NCI-H2227 (cell line): Measurements from ENCODE around the gene MYL5.
"Not testable (repeated sequence)": the region's sequence is repeated elsewhere in the genome, so short reads cannot be mapped to it uniquely, and the experiment has no call there.

ENCODE experiments used
- DNase-seq: peaks from one replicate; lab custom pipeline; 2025; ENCODE audit not compliant: unreplicated experiment; lab: John Stamatoyannopoulos, UW

The MYL5 gene

DNA sequence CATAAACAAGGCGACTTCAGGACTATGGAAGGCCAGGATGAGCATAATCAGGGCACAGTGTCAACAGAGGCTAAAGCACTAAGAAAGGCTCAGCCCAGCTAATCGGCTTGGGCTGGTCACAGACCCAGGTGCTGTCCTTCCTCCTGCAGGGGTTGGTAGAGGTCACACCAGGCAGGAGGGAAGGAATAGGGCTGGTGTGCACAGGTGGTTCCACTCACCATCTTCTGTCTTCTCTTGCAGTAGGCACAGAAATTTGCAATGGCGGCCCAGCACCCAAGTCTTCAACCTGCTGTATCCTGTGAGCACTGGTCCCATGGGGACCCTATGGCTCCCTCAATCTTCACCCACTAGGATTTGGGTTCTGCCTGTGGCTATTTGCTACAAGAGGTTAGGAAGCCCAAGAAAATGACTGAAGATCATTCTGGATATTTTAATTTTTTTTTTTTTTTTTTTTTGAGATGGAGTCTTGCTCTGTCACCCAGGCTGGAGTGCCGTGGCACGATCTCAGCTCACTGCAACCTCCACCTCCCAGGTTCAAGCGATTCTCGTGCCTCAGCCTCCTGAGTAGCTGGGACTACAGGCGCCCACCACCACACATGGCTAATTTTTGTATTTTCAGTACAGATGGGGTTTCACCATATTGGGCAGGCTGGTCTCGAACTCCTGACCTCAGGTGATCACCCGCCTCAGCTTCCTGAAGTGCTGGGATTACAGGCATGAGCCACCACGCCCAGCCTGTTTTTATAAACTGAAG lies 4.4 kb upstream of the MYL5 start:
- not testable (repeated sequence) for DNase-seq

DNA sequence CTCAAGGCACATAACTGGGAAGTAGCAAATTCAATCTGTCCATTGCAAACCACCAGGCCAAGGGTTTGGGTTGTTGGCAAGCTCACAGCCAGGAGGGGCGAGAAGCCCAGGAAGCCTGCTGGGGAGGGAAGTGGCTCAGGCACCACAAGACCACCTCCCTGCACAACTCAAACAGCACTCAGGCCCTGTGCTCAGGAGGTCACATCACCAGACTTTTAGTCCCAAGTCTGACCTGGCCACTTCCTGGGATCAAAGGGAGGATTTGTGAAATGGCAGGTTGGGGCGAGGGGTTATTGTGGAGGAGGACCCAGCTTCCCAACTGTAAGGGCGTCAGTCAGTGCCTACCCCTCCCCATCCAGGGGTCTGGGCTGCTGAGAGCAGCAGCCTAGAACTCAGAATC lies 2.6 kb upstream of the MYL5 start:
- DNase-seq, result no peak

DNA sequence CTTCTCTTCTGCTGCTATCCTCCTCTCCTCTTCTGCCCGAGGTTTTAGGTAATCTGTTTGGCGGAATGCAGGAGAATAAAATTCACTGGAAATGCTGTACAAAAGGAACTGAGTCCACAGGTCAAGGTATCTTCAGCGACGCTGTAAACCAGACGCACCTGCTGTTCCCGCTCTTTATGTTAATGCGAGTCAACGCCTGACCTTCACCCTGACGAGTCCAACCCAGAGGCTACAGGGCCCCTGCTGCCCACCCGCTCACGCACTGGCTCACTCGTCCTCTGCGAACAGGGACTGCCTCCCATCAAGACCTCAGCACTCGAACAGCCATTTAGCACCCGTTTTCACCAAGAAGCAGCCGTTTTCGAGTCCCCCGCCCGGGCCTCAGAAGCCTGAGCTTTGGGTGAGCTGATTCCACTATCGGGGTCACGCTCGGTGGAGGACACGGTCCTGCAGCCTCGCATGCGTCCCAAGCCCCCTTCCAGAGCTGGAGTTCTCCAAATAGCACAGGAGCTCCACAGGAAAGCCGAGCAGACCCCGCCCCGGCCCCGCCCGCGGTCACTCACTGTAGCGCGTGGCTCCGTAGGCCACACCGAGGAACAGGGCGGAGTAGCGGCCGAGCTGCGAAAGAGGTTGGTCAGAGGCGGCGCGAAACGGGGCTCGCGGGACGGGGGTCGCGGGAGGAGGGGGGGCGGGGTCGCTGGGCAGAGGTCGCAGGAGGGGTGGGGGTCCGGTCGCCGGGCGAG lies 822 bp upstream of the MYL5 start:
- DNase-seq, result peak; percentile 34

DNA sequence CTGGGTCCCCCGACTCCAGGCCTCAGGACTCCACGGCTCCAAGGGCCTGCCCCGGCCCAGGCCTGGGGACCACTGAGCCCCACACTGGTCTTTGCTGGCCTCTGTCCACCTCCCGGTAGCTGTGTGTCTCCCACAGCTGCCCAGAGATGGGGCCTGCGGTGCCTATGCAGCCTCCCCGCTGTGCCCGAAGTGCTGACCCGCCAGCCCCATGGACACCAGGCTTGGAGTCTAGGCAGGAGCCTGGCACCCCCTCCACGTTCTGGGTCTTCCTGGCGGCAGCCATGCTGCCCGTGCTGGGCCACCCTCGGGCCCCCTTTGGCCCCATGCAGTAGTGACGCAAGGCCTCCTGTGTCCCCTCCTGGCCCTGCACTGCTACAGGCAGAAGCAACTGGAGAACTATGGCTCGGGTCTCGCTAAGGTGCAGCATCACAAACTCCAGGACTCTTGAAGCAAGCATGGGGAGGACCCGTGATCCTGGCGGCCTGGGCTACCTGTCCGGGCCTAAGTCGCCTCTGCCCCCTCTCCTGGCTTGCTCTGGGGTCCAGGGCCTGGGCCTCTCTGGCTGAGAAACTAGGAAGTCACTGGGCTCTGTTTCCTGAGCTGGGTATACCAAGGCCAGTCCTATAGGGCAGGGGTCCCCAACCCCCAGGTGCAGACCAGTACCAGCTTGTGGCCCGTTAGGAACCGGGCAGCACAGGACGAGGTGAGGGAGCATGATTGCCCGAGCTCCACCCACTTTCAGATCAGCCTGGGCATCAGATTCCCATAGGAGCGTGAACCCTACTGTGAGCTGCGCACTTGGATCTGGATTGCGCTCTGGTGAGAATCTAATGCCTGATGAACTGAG lies 917 bp downstream of the MYL5 start:
- no peak for DNase-seq

DNA sequence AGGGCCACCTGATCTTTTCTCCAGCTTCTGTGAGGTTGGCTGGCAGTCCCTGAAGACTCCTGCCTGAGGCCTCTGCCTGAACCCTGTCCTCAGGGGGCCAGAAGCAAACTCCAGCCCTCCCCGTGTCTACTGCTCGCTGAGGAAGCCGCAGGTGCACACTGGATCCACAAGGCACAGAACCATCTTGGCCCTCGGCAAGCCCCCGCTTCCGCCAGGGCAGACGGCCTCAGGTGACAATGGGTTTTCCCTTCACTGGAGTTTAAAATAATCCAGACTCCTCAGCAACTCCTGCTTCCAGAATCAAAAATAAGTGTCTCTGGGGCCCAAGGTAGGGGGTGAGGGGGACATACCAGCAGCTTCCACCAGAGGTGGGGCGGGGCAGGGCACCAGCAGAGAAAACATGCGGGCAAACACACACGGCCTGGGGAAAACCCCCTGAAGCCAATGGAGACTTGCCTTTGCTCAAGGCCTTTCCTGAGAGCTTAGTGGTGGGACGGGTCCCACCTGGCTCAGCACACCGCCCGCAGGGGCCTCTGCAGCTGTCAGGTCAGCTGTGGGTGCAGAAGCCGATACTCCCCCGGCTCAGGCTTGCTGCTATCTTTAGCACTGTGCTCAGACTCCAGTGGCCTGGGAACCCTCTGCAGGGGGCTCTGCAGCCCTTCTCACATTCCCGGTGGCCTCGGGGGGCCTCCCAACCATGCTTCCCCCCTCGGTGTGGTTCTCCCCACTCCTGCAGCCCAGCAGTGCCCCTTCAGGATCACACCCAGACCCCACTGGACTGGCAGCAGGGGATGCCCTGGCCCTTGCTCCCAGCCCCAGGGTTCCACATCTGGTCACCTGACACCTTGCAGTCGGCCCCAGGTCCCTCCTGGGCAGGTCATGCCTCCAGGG lies 1.9 kb downstream of the MYL5 start:
- no peak for DNase-seq

DNA sequence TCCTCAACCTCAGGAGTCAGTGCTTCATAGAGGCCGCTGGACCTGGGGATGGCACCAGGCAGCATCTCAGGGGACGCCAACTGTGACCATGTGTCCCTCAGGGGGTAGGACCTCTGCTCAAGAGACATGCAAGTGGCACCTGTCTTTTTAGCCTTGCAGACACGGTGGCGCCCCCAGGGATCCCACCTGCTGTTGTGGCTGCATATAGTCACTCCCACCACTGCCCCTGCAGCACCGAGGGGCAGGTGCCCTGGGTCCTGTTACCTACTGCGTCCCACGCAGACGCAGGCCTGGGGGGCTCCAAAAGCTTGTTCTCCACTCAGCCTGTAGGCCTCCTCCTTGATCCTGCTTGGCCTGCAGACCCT lies 2.5 kb downstream of the MYL5 start:
- DNase-seq, result no peak

DNA sequence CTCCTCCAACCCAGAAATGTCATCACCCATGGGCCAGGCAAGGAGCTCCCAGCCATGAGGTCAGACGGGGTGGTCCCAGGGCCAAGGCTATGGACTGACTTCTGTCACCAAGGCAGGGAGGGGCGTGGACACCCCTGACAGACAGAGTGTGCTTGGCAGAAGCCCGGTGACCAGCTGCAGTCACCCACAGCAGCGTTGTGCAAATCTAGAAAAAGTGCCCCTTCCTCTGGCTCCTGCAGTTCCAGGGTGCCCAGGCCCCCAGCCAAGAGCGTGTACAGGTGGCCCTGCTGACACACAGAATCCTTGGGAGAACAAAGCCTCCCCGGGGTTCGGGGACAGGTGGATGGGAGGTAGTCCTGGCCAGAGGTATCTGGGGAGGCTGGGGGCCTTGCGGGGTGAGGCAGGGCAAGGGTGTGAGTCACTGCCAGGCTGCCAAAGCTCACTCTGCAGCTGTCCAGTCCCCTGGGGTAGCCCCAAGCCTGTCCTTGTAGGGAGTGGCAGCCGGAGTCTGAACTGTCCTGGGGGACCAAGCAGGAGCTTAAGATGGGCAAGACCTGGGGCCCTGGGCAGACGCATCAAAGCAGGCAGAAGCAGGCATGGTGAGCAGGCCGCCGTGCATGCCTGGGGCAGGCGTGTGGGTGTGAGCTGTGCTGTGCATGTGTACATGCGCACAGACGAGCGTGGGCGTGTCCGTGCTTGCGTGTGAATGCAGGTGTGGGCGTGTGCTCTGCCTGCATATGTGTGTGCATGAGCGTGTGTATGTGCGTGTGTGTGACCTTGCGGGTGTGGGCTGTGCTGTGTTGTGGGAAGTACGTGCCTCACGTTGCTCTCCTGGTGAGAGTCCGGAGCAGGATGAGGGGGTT lies 3.3 kb downstream of the MYL5 start:
- DNase-seq, result peak; percentile 9

DNA sequence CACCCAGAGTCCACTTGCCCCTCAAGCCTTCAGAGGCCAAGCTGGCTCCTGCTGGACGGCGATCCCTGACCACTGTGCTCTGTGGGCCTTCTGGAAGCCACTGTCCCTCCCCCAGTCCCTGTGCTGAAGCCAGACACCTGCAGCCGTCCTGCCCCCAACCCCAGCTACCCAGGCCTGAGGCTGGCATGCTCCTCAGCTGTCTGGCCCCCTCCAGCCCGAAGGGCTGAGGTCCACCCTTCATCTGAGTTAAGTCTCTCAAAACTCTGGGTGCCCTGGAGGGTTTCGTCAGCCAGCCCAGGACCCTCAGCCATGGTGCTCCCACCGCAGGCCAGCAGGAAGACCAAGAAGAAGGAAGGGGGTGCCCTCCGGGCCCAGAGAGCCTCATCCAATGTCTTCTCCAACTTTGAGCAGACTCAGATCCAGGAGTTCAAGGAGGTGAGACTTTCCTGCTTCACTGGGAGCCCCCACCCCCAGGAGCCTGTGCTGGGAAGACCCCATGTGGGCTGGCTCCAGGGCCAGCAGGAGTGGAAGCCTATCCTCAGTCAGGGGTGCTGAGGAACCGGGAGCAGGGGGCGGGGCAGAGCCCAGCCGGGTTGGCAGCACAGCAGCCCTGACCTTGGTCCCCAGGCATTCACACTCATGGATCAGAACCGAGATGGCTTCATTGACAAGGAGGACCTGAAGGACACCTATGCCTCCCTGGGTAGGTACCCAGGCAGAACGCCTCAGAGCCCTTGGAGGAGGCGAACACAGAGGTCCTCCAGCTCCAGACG lies 4.2 kb downstream of the MYL5 start:
- DNase-seq, result no peak

DNA sequence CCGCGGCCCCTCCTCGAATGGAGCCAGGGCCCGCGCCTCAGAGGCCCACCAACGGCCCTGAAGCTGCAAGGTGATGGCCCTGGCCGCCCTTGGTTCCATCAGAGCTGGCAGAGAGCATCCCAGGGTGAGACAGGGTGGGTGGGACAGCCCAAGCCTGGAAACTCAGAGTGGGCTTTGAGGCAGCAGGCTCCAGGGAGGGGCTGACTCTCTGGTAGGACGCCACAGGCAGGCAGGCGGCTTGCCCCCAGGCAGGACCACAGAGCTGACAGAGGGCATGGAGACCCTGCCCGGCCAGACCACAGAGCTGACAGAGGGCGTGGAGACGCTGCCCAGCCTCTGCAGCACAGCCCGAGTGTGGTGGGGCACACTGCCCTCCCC lies 4.8 kb downstream of the MYL5 start:
- DNase-seq, result no peak

DNA sequence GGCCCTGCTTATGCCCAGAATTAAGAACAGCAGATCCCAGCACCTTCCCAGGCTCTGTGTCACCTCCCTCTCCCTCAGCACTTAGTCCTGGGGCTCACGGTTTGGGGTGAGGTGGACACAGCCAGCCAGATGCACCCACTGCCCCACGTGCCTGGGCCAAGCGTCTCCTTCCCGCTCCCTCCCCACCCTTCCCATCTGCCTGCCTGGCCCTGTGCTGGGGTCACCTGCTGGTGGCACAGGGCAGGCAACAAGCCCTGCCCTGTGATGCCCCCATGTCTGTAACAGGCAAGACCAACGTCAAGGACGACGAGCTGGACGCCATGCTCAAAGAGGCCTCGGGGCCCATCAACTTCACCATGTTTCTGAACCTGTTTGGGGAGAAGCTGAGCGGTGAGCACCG lies 5.3 kb downstream of the MYL5 start:
- DNase-seq, result no peak

DNA sequence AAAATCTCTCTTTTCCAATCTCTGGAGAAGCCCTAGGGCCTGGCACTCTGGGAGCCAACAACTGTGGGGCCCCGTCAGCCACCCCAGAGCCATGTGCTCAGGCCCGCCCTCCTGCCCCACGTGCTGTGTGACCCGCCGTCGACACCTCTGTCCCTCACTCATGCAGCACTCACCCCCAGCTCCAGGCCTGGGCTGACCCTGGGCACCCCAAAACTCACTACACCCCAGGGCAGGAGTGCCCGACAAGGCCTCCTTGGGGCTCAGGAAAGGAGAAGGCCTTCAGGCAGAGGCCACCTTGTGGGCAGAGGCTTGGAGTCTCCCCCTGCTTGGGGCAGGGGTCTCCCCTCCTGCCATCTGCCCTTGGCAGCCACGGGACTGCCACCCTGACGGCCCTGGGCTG lies 5.7 kb downstream of the MYL5 start:
- DNase-seq, result no peak

DNA sequence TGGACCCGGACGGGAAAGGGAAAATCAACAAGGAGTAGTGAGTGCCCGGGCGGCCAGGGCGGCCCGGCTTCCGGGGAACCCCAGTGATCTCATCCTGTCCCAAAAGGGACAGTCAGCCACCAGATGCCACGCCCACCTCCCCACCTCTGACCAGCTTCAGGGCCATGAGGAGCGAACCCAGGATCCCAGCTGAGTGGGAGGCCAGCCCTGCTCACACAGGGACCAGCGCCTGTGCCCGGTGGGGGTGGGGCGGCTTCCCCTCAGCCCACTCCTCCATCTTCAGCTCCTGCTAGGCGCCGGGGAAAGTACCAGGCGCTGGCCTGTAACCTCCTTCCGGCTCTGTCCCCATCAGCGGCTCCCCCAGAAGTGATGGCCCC lies 6.2 kb downstream of the MYL5 start:
- no peak for DNase-seq

DNA sequence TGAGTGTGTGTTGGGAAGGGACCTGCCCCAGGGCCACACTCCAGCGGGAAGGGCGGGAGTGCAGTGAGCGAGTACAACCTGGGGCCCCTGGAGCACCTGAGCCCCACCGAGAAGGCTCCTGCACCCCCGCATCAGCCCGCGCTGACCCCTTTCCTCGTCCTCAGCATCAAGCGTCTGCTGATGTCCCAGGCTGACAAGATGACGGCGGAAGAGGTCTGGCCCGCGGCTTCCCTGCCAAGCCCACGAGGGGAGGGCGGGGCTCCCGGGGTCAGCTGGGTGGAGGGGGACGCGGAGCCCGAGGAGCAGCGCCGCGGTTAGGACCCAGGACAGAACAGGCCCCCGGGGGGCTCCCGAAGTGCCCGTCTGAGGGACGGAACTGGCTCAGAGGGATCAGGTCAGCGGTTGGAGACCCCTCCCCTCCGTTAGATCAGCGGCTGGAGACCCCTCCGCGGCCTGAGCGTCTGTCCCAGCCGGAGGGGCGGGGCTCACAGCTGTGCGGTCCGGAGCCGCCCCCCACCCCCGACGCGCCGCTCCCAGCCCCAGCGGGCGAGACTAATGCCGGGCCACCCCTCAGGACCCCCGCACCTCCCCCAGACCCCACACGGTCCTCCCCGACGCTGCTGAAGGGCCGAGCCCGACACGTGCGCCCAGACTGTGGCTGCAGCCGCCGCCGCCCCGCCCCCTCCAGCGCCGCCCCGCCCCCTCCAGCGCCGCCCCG lies 6.7 kb downstream of the MYL5 start:
- peak; percentile 72 for DNase-seq

DNA sequence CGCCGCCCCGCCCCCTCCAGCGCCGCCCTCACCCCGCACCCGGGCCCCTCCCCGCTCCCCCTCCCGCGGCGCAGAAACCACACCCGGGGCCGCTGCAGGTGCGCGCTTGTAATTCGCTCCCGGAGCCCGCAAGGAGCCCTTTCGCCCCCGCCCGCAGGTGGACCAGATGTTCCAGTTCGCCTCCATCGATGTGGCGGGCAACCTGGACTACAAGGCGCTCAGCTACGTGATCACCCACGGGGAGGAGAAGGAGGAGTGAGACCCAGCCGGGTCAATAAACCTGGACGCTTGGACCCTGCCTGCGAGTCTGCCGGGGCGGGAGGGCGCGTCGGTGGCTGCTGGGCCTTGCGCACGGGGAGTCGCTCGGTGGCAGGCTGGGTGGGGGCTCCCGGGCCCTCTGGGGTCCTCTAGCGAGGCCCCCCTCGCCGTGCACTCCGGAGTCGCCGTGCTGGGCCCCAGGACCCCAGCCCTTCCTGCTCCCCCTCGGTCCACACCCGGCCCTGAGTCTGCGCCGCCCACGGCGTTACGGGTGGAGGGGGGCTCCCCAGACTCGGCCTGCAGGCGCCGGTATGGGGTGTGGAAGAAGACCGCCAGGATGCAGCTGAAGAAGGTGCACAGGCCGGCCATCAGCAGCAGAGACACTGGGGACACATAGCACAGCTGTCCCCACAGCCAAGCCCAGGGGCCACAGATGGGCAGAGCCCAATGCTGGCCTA lies 7.6 kb downstream of the MYL5 start:
- DNase-seq, result peak; percentile 57

DNA sequence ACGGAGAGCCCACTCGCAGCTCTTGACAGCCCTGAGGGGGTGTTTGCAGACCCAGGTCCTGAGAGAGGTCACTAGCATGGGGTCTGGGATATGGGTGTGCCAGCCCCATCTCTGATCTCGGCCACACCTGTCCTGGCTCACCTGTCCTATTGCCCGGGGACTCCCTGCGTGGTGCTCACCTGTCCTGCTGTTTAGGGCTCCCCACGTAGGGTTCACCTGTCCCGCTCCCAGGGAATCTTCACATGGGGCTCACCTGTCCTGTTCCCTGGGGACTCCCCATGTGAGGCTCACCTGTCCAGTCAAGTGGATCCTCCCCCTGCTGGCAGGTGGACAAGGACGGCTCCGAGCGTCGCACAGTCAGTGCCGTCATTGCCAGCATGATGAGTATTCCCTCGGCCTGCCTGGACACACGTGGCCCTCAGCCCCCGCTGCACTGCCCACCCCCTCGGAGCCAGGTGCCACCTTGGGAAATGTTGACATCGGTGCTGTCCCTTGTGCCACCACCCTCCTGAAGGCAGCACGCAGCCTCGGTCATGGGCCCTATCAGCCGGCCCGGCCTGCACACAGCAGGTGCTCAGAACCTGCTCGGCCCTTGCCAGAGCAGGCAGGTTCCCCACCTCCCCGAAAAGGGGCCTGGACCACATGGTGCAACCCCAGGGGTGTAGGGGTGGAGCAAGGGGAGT lies 8.3 kb downstream of the MYL5 start:
- no peak for DNase-seq

DNA sequence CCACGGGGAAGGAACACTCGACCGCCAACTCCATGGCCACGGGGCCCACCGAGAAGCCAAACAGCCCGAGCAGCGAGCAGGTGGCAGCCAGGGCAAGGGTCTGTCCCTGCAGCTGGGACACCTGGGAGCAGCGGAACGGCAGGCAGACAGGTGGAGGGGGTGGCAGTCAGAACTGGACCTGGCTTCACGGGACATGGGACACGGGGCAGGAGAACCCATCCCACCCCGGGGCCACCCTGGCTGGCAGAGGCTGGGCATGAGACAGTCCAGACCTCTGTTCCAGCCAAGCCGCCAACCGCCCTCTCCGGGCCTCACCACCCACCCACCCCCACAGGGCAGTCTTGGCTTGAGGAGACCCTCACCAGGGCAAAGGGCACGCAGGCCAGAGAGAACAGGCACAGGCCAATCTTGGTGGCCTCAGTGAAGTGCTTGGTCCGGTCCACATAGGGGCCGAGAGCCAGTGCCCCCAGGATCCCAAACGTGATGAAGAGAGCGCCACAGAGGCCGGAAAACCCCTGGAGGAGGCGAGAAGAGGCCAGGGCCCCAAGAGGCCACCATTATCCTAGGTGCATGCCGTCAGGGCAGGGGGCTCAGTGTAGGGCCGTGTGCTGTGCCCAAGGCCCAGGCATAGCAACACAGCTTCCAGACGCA lies 9.0 kb downstream of the MYL5 start:
- no peak for DNase-seq
